Stimulated activated CD4-positive, alpha-beta T cell treated with anti-CD3 and anti-CD28 coated beads, TNF-alpha, amount 100 ng/mL, for 24 hours (primary cell): Measurements from ENCODE around the gene TBC1D16.

ENCODE experiments used
- DNase-seq, 3 experiments: peaks; one replicate each; pipeline ENCODE4 v3.0.0-alpha.2; 2020; ENCODE audit warnings: low read depth in 3 of 3

The TBC1D16 gene, protein sequence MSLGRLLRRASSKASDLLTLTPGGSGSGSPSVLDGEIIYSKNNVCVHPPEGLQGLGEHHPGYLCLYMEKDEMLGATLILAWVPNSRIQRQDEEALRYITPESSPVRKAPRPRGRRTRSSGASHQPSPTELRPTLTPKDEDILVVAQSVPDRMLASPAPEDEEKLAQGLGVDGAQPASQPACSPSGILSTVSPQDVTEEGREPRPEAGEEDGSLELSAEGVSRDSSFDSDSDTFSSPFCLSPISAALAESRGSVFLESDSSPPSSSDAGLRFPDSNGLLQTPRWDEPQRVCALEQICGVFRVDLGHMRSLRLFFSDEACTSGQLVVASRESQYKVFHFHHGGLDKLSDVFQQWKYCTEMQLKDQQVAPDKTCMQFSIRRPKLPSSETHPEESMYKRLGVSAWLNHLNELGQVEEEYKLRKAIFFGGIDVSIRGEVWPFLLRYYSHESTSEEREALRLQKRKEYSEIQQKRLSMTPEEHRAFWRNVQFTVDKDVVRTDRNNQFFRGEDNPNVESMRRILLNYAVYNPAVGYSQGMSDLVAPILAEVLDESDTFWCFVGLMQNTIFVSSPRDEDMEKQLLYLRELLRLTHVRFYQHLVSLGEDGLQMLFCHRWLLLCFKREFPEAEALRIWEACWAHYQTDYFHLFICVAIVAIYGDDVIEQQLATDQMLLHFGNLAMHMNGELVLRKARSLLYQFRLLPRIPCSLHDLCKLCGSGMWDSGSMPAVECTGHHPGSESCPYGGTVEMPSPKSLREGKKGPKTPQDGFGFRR

DNA sequence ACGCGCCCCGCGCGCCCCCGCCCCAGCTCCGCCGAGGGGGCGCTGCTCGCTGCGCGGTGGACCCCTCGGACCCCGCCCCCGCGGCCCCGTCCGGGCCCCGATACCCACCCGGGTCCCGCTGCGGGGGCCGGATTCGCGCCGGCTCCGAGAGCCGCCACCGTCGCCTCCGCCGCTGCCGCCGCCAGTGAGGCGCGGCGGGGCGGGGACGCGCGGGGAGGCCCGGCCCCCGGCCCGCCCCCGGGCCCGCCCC lies at the start of gene TBC1D16:
TSS of gene TBC1D16 (minus strand) at position 186 of the 250 bp plus-strand sequence. CDS start 22,325 bp downstream, outside the sequence.
- DNase-seq = no peak

DNA sequence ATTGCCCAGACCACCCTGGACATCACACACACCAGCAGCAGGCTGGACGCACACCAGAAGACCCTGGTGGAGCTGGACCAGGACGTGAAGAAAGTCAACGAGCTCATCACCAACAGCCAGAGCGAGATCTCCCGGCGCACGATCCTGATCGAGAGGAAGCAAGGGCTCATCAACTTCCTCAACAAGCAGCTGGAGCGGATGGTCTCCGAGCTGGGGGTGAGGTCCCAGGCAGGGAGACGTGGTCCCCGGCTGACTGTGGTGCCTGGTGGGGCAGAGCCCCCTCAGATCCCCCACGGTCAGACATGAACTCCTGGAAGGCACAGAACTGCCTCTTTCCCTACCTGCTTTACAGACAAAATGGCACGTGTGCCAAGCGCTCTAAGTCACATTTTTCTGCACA lies 49.1 kb upstream of the TBC1D16 start:
- no peak for DNase-seq

DNA sequence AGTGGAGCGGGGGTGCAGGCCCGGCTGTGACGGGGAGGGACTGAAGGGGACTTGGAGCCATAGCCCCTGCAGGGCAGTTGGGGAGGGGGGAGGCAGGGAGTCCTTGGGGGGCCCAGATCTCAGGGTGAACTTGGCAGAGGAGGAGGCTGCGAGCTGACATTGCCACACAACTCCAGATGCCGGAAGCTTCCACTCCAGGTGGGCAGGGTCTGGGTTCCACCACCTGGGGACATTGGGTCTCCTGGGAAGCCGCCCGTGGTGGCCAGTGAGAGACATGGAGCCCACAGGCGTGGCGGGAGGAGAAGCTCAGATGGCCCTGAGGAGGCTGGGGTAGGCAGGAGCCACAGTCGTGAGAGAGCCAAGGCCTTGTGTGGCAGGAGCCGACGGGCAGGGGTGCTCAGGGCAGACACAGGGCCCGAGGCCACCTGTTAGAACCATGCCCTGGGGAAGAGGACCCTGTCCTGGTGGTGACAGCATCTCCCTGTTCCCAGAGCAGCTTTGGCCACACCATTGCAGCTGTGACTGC lies 47.5 kb upstream of the TBC1D16 start:
- DNase-seq = no peak

DNA sequence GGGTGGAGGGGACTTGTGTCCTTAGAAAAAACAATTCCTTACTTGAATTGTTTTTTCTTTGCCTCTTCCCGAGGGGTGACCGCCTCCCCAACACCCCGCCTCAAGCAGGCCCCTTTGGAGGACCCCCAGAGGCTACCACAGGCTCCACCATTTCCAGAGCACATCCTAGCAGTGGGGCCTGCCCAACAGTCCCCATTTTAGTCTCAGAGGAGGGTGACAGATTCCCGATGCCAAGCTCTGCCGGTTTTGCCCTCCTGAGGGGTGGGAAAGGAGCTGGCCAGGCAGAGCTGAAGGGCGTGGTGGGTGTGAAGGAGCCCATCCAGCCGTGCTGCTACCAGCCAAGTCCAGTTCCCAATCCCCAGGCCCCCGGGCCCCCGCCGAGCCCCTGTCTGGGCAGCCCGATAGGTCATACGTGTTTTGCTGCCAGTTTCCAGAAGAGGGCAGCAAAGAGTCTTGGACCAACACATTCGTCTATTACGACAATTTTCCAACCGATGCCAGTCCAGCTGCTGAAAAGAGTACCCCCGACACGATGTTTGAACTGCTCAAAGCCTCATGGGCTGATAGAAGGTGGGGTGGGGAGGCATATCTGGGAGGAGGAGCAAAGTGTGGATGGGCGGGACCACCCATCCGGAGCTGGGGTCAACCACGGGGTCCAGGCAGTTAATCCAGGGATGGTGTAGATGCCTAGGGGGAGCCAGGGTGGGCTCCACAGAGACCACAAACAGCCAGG lies 46.9 kb upstream of the TBC1D16 start:
- peak; percentile 24 to 59 (median 37) for DNase-seq

DNA sequence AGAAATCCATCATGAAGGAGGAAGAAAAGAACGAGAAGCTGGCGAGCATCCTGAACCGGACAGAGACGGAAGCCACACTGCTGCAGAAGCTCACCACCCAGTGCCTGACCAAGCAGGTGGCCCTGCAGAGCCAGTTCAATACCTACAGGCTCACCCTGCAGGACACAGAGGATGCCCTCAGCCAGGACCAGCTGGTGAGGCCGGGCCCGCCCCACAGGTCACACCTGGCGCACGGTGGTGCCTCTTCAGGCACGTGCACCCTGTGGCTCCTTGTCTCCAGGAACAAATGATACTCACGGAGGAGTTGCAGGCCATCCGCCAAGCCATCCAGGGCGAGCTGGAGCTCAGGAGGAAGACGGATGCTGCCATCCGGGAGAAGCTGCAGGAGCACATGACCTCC lies 45.9 kb upstream of the TBC1D16 start:
- DNase-seq = no peak

DNA sequence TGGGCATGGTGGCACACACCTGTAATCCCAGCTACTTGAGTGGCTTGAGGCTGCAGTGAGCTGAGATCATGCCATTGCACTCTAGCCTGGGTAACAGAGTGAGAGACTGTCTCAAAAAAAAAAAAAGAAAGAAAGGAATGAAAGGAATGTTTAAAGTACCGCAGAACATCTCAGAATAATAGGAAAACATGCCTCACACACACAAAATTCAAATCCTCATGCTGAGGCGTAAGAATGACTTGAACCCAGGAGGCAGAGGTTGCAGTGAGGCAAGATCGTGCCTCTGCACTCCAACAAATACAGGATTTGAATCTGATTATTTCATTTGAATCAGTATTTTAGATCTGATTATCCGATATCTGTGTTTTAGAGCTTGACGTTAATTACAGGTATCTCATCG lies 44.4 kb upstream of the TBC1D16 start:
- no peak for DNase-seq

DNA sequence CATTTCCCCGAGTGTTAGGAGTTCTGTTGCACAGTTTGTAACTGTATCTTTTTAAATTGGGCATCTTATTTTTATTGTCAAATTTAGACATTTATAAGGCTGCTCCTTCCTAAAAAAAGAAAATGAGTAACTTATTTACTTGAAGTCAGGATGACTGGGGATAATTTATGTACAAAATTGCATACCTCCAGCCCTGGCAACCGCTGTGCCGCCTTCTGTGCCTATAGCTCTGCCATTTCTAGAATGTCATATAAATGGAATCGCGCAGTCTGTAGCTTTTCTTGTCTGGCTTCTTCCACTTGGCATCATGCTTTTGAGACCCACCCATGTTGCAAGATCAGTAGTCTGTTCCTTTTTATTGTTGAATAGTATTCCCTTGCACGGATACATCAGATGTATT lies 36.7 kb upstream of the TBC1D16 start:
- no peak for DNase-seq

DNA sequence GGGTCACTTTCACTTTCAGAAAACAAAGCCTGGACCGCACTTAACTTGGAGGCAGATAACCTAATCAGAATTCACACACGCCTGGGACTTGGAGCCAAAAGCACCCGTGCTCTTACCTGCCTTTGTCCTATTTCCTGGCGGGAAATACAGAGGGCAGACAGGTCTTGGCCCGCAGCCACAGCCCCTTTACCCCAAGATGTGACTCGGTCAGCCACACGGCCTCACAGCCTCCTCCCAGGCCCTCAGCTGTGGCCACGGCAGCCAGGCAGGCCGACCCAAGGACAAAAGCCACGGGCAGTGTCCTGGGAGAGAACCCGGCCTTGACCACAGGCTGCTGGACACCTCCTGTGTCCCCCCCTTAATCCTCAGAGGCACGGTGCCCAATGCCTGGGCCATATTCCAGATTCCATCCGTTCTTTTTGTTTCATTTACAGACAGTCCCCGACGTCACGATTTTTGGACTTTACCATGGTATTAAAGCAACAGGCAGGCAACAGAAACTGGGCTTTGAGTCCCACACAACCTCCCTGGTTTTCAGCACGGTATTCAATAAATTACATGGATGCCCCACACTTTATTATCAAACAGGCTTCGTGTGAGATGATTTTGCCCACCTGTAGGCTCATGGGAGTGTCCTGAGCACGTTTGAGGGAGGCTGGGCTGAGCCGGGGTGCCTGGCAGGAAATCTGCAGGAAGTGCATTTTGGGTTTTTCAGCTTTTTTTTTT lies 35.6 kb upstream of the TBC1D16 start:
- no peak for DNase-seq

DNA sequence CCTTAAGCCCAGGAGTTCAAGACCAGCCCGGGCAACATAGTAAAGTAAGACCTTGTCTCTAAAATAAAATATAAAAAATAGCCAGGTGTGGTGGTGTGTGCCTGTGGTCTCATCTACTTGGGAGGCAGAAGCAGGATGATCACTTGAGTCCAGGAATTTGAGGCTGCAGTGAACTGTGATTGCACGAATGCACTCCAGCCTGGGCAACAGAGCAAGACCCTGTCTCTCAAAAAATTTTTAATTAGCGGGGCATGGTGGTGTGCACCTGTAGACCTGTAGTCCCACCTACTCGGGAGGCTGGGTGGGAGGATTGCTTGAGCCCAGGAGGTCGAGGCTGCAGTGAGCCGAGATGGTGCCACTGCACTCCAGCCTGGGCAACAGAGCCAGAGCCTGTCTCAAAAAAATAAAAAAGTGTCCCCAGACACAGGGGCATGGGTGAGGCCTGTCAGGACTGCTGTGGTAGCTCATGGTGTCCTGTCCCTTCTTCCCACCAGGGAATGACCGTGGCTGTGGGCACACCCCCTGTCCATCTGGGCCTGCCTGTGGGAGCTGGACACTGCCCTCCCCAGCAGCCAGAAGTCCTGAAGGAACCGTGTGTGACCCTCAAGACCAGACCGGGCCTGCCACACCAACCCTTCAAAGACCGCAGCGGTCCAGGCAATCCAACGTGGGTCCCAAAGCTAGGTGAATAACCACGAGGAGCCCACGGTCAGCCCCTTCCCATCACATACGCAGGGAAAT lies 34.9 kb upstream of the TBC1D16 start:
- DNase-seq = no peak

DNA sequence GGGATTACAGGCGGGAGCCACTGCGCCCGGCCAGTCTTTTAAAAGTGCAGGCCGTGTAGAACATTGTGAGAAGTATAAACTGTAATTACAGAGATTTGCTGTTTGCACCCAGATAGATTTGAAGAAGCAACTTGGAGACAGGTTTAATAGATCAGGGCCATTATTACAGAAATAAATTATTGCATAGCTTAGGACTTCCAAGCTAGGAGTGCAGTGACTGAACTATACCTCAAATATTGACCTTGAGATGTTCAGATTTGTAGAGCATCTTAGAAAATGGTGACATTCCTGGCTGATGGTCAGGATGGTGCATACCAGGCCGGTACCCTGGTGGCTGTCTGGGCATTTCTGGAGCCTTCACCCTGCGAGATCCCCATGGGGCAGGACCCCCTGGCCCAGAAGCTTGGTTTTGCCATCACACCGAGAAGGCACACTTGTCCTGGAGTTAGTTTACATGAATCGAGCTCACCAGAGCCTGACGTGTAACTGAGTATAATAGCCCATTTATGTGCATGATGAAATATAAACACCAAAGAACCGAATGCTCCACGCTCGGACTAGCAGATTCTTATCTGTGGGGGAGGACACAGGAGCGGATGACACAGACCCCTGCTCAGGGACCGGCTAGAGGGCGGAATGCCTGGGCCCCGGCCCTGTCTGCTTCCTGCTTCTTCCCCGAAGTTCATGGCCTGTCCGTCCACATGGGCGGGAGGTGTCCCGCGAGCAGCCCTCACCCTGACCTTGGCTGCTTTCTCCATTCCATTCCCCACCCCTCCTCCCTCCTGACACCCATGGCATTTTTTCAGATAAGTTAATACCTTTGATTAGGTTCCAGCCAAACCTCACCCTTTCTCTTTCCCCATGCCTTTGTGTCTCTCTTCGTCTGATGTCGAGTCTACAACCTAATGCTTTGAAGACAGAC lies 32.9 kb upstream of the TBC1D16 start:
- no peak for DNase-seq

DNA sequence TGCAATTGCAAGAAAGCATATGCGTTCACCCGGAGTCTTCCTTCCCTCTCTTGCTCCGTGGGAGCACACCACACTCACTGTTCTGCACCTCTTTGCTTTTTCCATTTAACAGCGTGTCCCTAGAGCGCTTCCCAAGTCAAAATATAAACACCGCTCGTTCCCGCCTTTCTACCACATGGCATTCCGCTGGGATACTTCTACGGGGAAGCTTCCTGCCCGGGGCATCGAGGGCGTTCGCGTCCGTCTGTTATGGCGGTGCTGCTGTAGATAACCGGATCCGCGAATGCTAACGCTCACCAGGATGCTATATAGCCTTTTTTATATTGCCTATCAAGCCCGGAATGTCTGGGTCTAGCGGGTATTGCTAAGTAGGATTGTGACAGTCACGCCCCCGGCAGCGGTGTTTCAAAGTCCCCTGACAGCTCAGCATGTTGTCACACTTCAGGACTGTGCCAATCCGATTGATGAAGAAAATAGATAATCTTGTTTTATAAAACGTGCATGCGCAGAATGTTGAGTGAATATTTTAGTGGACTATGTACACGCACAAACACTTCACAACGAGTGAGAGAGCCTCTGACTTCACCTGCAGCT lies 31.8 kb upstream of the TBC1D16 start:
- DNase-seq = no peak

DNA sequence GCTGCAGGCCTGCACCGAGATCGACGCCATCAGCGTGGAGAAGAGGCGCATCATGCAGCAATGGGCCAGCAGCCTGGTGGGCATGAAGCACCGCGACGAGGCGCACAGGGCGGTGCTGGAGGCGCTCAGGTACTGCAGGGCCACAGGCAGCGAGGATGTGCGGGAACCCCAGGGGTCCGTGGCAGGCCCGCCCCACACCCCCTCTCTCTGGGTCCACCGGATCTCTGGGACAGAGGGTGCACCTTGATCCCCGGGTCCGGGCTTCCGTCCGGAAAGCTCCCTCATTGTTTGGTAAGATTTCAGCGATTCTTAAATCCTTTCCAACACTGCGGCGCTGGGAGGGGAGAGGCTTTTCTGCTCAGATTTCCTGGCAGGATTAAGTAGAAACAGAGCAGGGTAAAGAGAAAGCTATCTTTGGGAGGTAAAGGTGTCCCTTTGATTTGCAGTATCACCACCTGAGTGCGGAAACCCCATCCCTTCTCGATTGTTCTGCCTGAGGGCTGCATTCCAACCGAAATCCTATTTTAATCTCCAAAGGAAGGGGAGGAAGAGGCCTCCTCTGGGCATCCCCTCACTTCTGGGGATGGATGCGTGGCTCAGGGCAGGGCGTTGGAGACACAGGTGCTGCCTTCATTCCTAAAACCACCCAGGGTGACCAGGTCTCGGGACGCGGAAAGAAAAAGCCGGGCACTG lies 30.0 kb upstream of the TBC1D16 start:
- DNase-seq = no peak

DNA sequence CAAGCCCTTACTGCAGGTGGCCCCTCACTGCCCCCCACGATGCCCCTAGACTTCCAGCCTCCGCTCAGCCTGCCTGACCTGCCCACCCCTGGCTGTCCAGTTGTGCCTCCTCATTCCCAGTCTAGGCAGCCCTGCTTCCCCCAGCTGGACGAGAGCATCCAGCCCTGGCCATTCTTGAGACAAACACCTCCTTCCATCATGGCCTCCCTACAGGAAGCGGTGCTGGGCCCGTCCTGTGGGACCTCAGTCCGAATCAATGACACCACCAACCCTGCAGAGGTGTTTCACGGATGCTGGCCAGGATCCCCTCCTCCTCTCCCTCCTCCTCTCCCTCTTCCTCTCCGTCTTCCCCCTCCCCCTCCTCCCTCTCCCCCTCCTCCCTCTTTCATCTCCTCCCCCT lies 29.0 kb upstream of the TBC1D16 start:
- DNase-seq = no peak

DNA sequence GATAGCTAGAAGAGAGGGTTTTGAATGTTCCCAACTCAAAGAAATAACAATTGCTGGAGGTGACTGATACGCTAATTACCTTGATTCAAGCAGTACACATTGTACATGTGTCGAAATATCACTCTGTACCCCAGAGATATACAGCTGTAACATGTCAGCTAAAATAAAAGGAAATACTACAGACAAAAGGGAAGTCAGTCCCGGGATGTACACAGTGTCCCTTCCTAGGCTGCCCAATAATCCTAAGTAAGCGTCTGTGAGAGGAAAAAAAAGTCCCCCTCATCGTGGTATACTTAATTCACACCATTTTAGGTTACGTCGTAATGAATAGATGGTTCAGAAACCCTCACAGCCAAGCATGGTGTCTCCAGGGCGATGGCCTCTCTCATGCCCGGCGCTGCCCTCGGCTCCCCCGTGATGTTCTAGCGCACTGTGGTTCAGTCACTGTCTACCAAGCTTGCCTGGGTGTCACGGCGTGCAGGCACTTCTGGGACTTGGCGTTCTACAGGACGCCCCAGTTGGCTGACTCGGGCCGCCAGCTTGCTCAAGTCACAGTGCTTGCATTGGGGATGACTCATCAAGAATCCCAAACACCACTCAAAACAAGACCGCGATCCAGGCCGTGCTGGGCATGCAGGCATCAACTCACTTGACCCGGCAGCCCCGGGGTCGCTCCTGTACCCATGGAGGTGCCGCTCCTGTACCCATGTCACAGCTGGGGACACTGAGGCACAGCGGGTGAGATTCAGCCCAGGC lies 28.3 kb upstream of the TBC1D16 start:
- no peak for DNase-seq

DNA sequence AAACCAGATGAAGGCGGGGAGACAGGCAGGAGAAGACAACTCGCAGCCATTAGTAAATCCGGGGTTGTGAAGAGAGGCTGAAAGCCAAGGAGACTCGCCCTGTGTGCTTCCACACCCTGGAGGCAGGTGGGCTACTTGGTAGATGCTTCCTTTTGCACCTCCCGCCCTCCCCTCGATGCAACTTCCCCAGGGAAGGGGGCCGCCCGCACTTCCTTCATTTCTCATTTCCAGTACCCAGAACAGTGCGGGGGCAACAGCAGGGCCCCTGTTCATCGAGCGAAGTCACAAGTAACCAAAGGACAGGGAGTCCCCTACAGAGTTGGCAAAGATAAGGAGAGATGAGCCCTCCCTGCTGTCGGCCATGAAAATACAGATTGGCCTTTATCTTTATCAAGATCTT lies 25.7 kb upstream of the TBC1D16 start:
- no peak for DNase-seq

DNA sequence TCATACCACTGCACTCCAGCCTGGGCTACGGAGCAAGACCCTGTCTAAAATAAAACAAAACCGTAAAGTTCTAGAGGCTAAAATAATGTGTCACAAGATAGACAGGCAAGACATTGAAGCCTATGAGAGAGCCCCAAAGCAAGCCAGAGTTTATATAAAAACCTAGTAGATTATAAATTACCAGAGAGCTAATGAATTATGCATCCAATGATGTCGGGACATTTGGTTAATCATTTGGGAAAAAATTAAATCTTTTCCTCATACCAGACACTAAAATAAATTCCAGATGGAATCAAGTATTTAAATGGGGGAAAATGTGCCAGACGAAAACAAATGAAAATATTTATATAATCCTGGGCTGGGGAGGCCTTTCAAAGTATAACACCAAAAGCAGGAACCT lies 25.0 kb upstream of the TBC1D16 start:
- no peak for DNase-seq

DNA sequence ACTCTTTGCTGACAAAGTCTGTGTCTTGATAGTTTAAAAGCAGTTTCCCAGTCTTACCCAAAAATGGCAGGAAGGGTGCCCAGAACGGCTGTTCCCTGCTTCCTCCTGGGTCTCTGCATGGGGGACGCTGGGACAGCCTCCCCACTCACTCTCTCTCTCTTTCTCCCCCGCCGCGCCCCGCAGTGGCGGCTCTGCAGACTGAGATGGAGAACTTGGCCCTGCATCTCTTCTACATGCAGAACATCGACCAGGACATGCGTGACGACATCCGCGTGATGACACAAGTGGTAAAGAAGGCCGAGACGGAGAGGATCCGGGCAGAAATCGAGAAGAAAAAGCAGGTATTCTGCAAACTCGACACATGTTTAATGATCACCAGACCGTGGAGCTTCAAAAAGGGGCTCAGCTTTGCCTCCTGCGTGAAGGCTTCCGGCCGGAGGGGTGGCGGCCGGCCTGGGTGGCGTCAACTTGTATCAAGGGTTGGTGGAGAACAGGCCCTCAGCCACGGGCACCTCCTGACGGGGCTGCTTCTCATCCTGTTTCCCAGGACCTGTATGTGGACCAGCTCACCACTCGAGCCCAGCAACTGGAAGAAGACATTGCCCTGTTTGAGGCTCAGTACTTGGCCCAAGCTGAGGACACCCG lies 22.8 kb upstream of the TBC1D16 start:
- no peak for DNase-seq

DNA sequence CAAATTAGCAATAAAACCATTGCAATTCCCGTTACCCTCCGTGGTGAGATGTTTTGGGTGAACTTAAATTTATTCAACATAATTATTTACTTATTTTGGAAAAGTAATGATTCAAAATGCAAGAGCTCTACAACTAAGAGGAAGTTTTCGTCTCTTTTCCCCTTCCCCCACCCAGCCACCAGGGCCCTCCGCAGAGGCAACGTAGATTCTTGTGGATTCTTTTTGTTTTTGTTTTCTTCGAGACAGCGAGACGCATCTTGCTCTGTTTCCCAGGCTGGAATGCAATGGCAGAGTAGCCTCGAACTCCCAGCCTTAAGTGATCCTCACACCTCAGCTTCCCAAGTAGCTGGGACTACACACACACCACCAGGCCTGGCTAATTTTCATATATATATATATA lies 19.9 kb upstream of the TBC1D16 start:
- DNase-seq = no peak
